Activated naive CD8-positive, alpha-beta T cell treated with anti-CD3 and anti-CD28 coated beads, Interleukin-2, amount 50 U/mL, for 16 hours (primary cell): ENCODE results near the gene CDON.

Source experiments
- DNase-seq: peaks from one replicate; pipeline ENCODE4 v3.0.0-alpha.2; 2020; ENCODE audit warnings: low read depth, low spot score

Gene CDON

GRCh38 chr11:125944350-125945010 lies 118.2 kb downstream of the CDON start:
- no peak for DNase-seq

- DNase-seq, result no peak
These were observed 118.9 kb downstream of the CDON start for GRCh38 chr11:125943661-125944349.

- DNase-seq, result no peak
These were observed 119.8 kb downstream of the CDON start for GRCh38 chr11:125942771-125943428.

DNA sequence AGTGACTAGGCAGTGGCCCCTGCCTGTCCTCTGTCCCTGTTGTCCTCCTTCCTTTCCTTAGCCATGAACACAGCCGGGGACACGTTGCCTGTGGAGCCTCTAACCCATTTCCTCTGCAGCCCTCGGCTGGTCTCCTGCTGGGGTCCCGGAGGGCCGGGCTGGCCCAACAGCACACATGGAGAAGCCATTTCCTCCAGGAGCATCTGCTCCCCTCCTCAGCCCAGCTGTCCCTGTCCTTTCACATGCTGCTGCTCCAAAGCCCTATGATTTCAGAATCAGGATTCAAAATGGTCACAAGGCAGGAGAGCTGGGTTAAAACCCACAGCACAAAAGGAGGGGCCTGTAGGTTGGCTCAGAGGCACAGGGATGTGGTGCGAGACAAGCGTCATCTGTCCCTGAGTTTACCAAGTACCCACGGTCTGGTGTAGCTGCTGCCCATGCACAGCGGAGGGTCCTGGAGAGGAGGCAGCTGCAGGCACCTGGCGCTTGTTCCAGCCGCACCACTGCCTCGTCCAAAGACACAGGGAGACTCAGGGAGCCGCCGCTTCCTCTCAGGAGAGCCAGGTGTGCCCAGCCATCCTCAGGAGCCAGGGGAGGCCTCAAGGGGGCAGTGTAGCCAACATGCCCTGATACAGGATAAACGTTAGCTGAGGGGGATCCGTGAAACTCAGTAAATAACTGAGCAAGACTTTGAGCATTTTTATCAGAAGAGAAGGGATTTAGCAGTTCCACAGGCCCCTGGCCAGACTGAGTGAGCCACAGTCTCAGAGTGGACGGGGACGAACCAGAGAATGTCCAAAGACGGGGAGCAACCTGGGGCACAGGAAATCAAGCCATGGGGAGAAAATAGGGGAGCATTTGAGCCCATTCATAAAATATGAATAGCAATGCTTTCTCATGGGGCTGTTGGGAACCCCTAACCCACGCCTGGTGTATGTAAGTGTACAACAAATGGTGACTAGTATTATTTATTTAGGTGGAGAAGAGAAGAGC lies 120.8 kb downstream of the CDON start:
- no peak for DNase-seq

DNA sequence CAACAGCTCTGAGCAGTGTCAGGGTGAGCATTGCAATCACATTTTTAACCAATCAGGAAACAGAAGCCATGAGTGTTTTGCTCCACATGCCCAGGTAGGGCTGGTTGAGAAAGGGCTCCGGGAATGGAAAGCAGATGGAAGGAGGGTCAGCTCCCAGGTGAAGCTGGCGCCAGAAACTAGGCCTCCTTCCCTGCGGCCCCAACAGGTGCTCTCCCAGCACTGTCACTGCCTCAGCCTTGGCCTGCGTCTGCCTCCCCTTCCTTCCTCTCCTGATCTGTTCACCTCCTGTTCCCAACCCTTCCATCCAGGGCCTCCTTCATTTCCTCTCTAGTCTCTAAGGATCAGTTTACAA lies 121.4 kb downstream of the CDON start:
- no peak for DNase-seq

GRCh38 chr11:125940145-125940544 lies 122.5 kb downstream of the CDON start:
- DNase-seq, result no peak

GRCh38 chr11:125939081-125939521 lies 123.6 kb downstream of the CDON start:
- no peak for DNase-seq

- DNase-seq, result no peak
These were observed 124.2 kb downstream of the CDON start for GRCh38 chr11:125938418-125938817.

DNA sequence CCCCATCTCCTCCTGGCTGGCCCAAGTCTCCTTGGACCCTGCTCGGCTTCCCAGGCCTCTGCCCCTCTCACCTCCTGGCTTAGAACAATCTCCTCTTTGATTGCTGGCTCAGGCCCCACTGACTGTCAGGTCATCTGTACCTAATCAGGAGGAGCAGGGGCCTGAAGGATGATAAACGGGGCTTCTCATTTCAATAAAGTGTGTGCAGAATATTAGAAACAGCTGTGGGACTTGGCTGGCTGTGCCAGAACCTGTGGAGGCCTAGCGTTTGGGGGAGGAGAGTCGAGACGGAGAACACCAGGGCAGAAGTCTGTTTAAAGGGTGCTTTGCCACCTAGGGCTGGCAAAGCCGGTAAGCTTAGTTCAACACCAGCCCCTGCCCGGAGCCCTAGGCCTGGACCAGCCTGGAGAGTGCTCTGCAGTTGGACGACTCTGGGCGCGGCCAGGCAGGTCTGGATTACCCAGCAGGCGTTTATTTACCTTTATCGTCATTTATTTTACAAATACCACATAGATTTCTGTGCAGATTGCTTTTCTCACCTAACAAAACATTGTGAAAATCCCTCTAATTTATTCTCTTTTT lies 127.0 kb downstream of the CDON start:
- DNase-seq, result no peak

- no peak for DNase-seq
These were observed 127.6 kb downstream of the CDON start for GRCh38 chr11:125935056-125935455.

- no peak for DNase-seq
These were observed 128.2 kb downstream of the CDON start for GRCh38 chr11:125934473-125934872.

DNA sequence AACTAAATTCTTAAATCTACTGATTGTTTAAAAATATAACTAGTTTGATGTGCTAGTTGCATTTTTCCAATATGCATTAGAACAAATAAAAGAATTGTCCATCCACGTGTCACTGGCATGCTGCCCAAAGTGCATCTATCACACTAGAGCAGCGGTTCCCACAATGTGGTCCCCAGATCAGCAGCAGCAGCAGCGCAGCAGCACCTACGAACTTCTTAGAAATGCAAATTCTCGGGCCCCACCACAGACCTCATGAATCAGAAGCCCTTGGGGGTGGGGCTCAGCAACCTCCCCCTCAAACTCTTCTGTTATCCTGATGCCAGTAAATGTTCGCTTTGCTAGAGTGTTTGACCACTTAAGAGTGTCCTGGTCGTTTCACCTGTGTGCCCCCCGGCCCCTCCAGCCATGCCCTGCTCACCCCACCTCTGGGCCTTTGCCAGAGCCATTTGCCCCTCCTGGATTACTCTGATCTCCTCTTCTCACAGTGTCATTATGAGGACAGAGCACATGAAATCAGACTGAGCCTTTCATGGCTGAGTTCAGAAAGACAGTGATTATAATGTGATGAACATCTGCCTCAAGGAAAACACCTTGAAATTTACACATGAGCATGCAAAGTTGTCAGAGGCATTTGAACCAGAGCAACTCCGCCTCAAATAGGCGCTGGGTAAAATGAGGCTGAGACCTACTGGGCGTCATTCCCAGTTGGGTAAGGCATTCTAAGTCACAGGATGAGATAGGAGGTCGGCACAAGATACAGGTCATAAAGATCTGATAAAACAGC lies 129.4 kb downstream of the CDON start:
- no peak for DNase-seq

- DNase-seq, result no peak
These were observed 130.4 kb downstream of the CDON start for GRCh38 chr11:125932301-125932700.

DNA sequence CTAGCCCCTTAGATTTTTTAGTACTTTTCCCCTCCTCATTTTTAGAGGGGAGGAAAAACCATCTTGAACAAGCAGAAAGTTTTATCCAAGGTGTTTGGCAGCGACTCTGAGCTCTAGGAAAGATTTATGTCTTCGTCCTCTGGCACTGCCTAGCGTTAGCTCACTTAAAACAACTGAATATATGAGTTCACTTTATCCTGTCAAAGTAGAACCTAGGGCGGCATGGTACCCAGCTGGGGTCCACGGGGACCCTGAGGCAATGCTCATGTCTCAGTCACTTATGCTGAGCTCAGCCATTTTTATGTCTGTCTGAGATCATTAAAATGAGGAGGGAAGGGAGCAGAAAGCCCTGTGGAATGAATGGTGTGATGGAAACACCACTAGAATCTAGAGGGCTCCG lies 131.0 kb downstream of the CDON start:
- no peak for DNase-seq

GRCh38 chr11:125931116-125931515 lies 131.6 kb downstream of the CDON start:
- DNase-seq, result no peak

GRCh38 chr11:125930076-125930450 lies 132.6 kb downstream of the CDON start:
- DNase-seq, result no peak

- no peak for DNase-seq
These were observed 133.1 kb downstream of the CDON start for GRCh38 chr11:125929445-125930075.

DNA sequence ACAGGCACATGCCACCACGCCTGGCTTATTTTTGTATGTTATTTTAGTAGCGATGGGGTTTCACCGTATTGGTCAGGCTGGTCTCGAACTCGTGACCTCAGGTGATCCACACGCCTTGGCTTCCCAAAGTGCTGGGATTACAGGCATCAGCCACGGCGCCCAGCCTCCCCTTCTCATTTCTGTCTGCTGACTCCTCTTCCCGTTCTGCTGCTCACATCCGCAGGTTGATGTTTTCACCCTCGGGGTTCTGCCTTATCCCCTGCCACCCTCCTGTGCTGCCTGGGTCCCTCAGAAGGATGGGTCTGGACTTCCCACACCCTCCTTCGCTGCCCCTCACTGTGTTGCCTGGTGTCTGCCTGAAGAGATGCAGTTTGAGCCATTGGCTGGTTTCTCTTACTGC lies 136.0 kb downstream of the CDON start:
- no peak for DNase-seq

DNA sequence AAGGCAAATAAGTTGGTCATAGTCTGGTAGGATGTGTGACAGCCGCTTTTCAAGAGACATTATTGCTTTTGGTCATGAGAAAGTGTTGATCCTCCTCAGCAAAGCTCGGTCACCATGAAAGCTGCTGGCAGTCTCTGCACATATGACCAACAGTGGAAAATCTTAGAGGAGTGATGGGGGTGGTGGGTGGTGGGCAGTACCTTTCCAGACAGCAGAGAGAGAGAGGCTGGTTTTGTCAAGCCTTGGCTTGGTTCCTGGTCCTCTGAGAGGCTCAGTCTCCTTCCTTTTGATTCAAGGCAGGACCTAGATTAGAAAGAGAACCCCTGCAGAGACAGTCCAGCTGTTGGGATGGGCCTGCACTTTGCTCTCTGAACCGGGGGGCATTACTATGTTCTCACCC lies 136.9 kb downstream of the CDON start:
- DNase-seq, result no peak

DNA sequence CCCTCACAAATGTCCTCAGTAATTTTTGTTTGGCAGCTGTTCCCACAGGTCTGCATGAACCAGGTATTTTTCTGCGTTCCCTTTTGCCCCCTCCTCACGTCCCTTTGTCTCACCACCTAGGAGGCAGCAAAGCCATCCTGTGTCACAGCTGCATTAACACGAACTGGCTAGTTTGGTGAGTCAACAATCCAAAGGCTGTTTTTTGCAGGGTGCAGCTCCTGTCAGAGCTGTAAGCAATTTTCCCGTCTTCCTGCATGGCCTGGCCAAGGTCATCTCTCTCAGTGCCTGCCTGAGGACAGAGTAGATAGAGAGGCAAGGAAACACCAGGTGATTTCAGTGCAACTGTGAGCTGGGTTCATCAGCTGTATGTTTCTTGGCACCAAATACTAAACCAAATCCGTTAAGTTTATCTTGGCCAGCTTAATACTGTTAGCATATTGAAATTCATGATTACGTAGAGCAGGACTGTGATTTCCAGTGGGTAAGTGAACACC lies 137.4 kb downstream of the CDON start:
- DNase-seq, result no peak
